ENCODE measurements around the gene TGM2.

GRCh38 chr20:38197619-38198018, 32.5 kb upstream of the TGM2 start:
- TF ChIP-seq POLR2A (IDR thresholded peaks at IDR 0.05) (no peak), CTCF (IDR thresholded peaks at IDR 0.05) (no peak), EP300 (IDR thresholded peaks at IDR 0.05; ENCODE audit: low read depth) (no peak), POLR2AphosphoS5 (IDR thresholded peaks at IDR 0.05) (no peak)
